ENCODE results near the gene NEU2. TPM values are rescaled to one million over a fixed set of nuclear protein-coding genes. Genes with fewer than 3 reads are reported as not detected.
A peak's percentile ranks its signal among the peaks of the same experiment; 100 is the strongest.

NEU2 gene
- total RNA-seq, 4 donors from 2014 or later = not detected

- Histone ChIP-seq H3K36me3 (no peaks in the 10 kb centered on the region), H3K27ac (peak overlapping the region in 1 of 3 donors; percentile 70), H3K4me3 (replicated peaks in 1 of 3) (no peak overlapping the region), H3K4me1 (peaks cover 0 to 18% of the 10 kb centered on the region in 2 donors), H3K27me3 (no peaks in the 10 kb centered on the region), H3K9me3 (no peaks in the 10 kb centered on the region)
- 81 to 82% methylated on average over 11 of the region's 11 CpGs for WGBS, 2 donors
- TF ChIP-seq, protein P1, sequence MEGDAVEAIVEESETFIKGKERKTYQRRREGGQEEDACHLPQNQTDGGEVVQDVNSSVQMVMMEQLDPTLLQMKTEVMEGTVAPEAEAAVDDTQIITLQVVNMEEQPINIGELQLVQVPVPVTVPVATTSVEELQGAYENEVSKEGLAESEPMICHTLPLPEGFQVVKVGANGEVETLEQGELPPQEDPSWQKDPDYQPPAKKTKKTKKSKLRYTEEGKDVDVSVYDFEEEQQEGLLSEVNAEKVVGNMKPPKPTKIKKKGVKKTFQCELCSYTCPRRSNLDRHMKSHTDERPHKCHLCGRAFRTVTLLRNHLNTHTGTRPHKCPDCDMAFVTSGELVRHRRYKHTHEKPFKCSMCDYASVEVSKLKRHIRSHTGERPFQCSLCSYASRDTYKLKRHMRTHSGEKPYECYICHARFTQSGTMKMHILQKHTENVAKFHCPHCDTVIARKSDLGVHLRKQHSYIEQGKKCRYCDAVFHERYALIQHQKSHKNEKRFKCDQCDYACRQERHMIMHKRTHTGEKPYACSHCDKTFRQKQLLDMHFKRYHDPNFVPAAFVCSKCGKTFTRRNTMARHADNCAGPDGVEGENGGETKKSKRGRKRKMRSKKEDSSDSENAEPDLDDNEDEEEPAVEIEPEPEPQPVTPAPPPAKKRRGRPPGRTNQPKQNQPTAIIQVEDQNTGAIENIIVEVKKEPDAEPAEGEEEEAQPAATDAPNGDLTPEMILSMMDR (IDR thresholded peaks at IDR 0.05) = no peak
- no peak for TF ChIP-seq POLR2A (IDR thresholded peaks at IDR 0.05)
- no peak for DNase-seq
- intact Hi-C loops (cut with DNase I) = no loop called here
Observed at GRCh38 chr2:233082222-233082930, 49.9 kb downstream of the NEU2 start.

- intact Hi-C loops (cut with DNase I) = no loop called here
- 44 to 72% methylated on average over 6 to 9 of the region's 9 CpGs for WGBS, 2 donors
- Histone ChIP-seq H3K27me3 (no peaks in the 10 kb centered on the region), H3K4me1 (peaks cover 0 to 18% of the 10 kb centered on the region in 2 donors), H3K9me3 (no peaks in the 10 kb centered on the region), H3K36me3 (no peaks in the 10 kb centered on the region), H3K4me3 (replicated peaks in 1 of 3) (no peak overlapping the region), H3K27ac (peak overlapping the region; percentile 15 to 70 (median 58))
- DNase-seq = no peak
- TF ChIP-seq, protein P1 (IDR thresholded peaks at IDR 0.05) = no peak
- no peak for TF ChIP-seq POLR2A (IDR thresholded peaks at IDR 0.05)
Observed at GRCh38 chr2:233082931-233083755, 50.7 kb downstream of the NEU2 start.

DNA sequence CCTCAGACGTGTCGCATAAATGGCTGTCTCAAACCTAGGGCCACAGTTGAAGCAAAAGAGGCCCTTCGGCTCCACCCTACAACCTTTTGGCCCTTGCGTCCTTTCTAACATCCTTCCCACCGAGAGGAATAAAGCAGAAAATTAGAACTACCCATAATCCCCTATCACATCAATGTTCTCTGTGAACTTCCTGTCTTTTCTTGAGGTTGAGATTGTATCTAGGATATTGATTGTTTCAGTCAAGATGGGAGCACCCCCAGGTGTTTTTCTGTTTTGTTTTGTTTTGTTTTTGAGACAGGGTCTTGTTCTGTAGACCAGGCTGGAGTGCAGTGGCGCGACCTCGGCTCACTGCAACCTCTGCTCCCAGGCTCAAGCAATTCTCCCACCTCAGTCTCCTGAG lies 51.3 kb downstream of the NEU2 start:
- Histone ChIP-seq H3K4me3 (replicated peaks in 1 of 3) (no peak overlapping the region), H3K4me1 (peaks cover 0 to 18% of the 10 kb centered on the region in 2 donors), H3K9me3 (no peaks in the 10 kb centered on the region), H3K27me3 (no peaks in the 10 kb centered on the region), H3K36me3 (no peaks in the 10 kb centered on the region), H3K27ac (peak overlapping the region; percentile 30 to 70 (median 58))
- DNase-seq = no peak
- TF ChIP-seq, protein P1 (IDR thresholded peaks at IDR 0.05) = no peak
- no peak for TF ChIP-seq POLR2A (IDR thresholded peaks at IDR 0.05)
- intact Hi-C loops (cut with DNase I) = no loop called here
- 87 to 92% methylated on average over 8 of the region's 8 CpGs for WGBS, 2 donors

- Histone ChIP-seq H3K27ac (peak overlapping the region; percentile 39 to 70 (median 58)), H3K36me3 (no peaks in the 10 kb centered on the region), H3K4me1 (peaks cover 0 to 18% of the 10 kb centered on the region in 2 donors), H3K9me3 (no peaks in the 10 kb centered on the region), H3K27me3 (no peaks in the 10 kb centered on the region), H3K4me3 (replicated peaks in 1 of 3) (no peak overlapping the region)
- WGBS, 2 donors = 23 to 32% methylated on average over 13 of the region's 13 CpGs
- peak; percentile 34 to 37 for DNase-seq
- no peak for TF ChIP-seq POLR2A (IDR thresholded peaks at IDR 0.05)
- TF ChIP-seq, protein P1 (IDR thresholded peaks at IDR 0.05) = no peak
- intact Hi-C loops (cut with DNase I) = no loop called here
Observed at GRCh38 chr2:233084488-233084887, 52.0 kb downstream of the NEU2 start.

Other genes starting within 250 kb of the NEU2 start
- 1 to 10 TPM in 1 of 4 donors, under 1 TPM in 2, not detected in 1; 0.45 to 1.9 (median 0.79) TPM for gene SNORC, start 162.4 kb upstream of the NEU2 start, total RNA-seq
- gene NGEF, start 19.4 kb upstream of the NEU2 start, total RNA-seq = 1 to 10 TPM in 1 of 4 donors, under 1 TPM in 1, not detected in 2; 0.11 to 2.1 TPM
- gene INPP5D, start 27.7 kb downstream of the NEU2 start, total RNA-seq = 10 to 100 TPM in 2 of 4 donors, 1 to 10 TPM in 2; 7.1 to 13.4 (median 10.5) TPM
- 100 to 1,000 TPM in 1 of 4 donors, 10 to 100 TPM in 3; 52.7 to 112 (median 78.9) TPM for gene ATG16L1, start 219.0 kb downstream of the NEU2 start, total RNA-seq

All from thyroid gland (tissue), 4 donors.